NCI-H128 (cell line): ENCODE data around the gene TIMP2.
"Not testable (repeated sequence)": the region's sequence is repeated elsewhere in the genome, so short reads cannot be mapped to it uniquely, and the experiment has no call there.

Experiments
- DNase-seq: peaks from one replicate; lab custom pipeline; 2025; ENCODE audit not compliant: unreplicated experiment; lab: John Stamatoyannopoulos, UW

The TIMP2 gene

GRCh38 chr17:78925234-78925633 is at the start of gene TIMP2:
Gene TIMP2 (minus strand): TSS chr17:78925387. CDS start chr17:78925088, 299 bp downstream.
- DNase-seq = peak; percentile 64

DNA sequence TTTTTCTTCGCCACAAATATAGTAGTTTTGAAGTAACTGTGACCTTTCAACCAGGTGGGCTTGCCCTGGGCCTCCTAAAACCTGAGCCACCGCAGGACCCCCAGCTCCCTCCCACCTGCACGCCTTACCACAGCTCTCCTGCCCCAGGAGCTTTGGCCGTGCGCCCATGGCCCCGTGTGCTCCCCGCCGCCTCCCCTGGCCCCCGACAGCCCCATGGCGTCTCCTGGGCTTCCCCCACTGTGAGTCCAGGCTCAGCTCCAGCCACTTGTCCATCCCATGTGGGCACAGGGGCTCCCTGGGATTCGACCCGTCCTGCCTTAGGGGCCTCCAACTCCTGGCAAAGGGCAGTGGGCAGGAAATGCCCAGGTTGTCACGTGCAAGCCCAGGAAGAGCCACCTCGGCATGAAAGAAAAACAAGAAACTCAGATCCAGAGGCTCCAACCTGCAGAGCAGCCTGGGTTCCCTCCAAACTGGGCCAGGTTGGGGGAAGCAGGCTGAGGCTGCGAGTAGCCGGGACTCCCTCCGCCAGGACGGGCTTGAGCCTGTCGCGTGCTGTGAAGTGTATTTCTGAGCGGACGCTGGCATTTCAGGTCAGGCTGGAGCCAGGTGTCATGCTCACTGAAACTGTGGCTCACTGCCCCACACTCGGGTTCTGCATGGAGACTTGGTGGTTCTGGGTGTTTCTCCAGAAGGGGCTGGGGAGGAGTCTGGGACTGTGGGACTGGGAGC is 48.8 kb upstream of the TIMP2 start:
- no peak for DNase-seq

GRCh38 chr17:78973196-78973595 is 48.0 kb upstream of the TIMP2 start:
- no peak for DNase-seq

GRCh38 chr17:78972507-78973105 is 47.4 kb upstream of the TIMP2 start:
- DNase-seq = no peak

DNA sequence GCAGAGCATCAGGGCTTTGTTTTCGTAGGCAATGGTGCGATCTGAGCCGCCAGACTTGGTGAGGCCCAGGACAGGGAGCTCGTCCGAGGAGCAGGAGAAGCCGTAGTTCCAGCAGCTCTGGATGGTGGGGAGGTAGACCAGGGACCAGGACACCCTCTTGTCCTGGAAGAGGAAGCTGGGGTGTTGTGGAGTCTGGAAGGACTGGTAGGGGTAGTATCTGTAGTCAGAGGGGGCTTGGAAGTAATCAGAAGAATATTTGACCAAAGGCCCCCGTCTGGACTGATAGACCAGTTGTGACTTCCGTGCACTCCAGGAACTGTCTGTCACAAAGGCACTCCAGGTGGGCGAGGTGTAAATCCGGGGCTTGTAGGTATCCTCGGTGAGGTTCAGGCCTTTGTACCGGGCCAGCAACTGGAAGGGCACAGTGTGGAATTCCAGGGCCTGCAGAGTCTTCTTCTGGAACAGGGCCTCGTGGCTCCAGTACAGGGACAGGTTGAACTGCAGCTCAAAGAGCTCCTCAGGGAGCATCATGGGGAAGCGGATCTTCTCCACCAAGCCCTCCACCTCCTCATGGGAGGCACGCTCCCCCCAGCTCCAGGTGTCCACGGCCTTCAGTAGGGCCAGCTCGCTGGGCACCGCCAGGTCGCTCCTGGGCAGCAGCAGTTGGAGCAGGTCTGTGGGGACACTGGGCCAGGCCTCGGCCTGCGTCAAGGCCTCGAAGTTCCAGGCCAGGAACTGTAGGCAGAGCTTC is 46.7 kb upstream of the TIMP2 start:
- DNase-seq = no peak

DNA sequence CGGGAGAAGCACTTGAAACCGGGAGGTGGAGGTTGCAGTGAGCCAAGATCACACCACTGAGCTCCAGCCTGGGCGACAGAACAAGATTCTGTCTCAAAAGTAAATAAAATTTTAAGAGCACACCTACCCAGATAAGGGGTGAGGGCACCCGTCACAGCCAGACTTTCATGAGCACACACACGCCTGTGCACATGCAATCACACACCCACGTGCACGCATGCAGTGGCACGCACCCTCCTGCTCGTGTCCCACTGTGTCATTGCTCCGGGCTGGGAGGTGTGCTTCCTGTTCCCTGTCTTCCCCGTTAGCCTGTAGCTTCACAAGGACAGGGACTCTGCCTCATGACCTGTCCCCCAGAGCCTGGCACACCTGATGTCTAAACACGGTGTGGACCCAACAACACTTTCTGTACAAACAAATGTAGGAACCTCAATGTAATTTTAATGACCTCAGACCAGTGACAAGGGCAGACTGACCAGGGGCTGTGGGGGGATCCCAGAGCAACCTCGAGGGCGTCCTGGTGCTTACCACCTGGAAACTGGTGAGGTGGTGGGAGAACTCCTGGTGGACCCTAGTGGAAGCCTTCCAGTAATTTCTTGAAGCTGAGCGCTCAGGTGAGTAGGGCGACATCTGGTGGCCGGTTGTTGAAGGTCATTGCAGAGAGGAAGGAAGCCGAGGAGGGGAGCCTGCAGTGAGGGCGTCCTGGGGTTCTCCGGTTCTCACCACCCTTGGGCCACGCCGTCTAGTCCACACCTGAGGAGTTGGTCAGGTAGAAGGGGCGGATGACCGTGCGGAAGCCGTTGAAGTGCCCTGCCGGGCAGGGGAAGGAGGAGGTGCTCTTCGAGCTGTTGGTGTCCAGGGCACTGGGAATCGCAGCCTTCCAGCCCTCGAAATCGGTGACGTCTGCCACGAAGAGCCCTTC is 45.9 kb upstream of the TIMP2 start:
- peak; percentile 34 for DNase-seq

DNA sequence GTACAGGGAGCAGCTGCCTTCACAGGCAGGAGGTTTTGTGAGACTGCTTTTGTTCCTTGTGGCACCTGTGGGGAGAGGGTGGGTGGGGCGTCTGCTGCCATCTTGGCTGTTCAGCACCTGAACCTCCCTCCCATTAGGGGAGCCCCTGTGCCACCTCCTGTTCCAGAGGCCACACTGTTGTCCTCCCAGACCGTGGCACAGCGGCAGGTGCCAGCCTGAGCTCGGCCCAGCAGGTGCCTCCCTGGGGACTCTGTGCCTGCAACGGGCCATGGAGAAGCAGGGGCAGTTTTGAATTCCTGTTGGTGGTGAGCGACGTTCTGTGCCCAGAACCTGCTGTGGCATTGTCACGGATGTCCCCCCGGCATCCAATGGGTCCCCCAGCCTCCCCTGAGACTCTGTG is 44.7 kb upstream of the TIMP2 start:
- no peak for DNase-seq

- no peak for DNase-seq
Observed at GRCh38 chr17:78967782-78968362, 42.7 kb upstream of the TIMP2 start.

GRCh38 chr17:78966910-78967600 is 41.9 kb upstream of the TIMP2 start:
- no peak for DNase-seq

- no peak for DNase-seq
Observed at GRCh38 chr17:78966123-78966813, 41.1 kb upstream of the TIMP2 start.

DNA sequence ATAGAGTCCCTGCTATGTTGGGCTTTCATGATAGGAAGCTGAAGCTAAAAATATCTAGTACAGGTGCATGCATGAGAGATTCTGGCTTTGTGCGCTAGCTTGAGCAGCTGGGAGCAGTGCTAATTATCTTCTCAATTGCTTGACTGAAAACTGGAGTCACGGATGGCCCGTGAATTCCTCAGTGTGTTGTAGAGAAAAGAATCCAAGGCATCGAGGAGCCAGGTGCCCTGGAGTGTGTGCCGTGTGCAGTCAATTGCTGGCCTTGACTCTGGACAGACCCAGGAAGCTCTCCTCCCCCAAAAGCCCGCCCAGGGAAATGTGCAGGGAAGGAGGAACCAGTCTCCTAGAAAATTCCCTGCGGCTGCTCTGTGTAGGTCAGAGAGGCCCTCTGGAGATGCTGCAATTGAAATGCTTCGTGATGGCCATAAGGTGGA is 40.3 kb upstream of the TIMP2 start:
- no peak for DNase-seq

DNA sequence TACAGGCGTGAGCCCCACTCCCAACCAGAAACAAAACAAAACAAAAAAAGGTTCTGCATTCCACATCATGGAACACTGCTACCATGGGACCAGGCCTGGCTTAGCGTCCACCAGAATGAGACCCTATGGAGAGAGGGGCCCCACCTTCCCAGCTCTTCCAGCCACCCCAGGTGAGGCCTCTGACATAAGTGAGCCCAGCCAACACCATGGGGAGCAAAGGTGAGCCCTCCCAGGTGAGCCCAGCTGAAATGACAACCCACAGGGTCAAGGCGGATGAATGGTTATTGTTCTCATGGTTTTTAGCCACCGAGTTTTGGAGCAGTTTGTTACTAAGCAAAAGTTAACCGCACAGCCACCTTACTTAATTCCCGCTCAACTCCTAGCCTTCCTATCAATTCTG is 38.2 kb upstream of the TIMP2 start:
- no peak for DNase-seq

- not testable (repeated sequence) for DNase-seq
Observed at GRCh38 chr17:78962984-78963348, 37.8 kb upstream of the TIMP2 start.

DNA sequence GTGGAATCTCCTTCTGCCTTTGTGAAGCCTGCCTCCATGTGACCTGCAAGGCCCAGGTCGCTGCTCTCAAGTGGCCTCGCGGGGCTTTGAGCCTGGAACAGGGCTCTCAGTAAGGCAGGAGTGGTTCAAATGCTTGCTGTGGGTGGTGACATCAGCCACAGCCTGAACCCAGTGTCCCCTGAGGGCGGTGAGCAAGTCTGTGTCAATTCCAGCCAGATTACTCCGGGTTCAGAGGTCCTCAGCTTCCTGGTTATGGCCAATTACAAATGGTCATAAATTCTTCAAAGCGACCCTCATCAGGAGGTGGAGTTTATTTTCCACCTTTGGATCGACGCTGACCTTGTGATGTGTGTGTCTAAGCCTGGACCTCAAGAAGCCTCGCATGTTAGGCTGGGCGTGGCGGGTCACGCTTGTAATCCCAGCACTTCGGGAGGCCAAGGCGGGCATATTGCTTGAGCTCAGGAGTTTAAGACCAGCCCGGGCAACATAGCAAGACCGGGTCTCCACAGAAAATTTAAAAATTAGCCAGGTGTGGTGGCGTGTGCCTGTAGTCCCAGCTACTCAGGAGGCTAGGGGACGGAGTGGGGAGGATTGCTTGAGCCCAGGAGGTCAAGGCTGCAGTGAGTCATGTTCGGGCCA is 37.3 kb upstream of the TIMP2 start:
- no peak for DNase-seq

GRCh38 chr17:78961571-78961970 is 36.4 kb upstream of the TIMP2 start:
- DNase-seq = no peak

- DNase-seq = no peak
Observed at GRCh38 chr17:78960928-78961327, 35.7 kb upstream of the TIMP2 start.

- DNase-seq = no peak
Observed at GRCh38 chr17:78959803-78960202, 34.6 kb upstream of the TIMP2 start.

GRCh38 chr17:78958641-78959127 is 33.5 kb upstream of the TIMP2 start:
- DNase-seq = no peak

- no peak for DNase-seq
Observed at GRCh38 chr17:78957128-78957527, 31.9 kb upstream of the TIMP2 start.
